Hematopoietic multipotent progenitor cell treated with erythropoietin and hydrocortisone succinate and interleukin-3 and kit ligand, for 17 days (in vitro differentiated cells): ENCODE results near the gene GPR12.

Experiments
- DNase-seq: peaks from one replicate; pipeline ENCODE4 v3.0.0-alpha.2; 2015; ENCODE audit warnings: low spot score

The GPR12 gene

GRCh38 chr13:26759907-26760831, at the start of gene GPR12:
Gene GPR12 (minus strand): TSS chr13:26760786. CDS start chr13:26759827, 959 bp downstream.
- DNase-seq: no peak

- DNase-seq: no peak
Measured at GRCh38 chr13:26810095-26810494, 49.5 kb upstream of the GPR12 start.

GRCh38 chr13:26806891-26807290, 46.3 kb upstream of the GPR12 start:
- no peak for DNase-seq

- DNase-seq: no peak
Measured at GRCh38 chr13:26787961-26788360, 27.4 kb upstream of the GPR12 start.

GRCh38 chr13:26786651-26787295, 26.2 kb upstream of the GPR12 start:
- no peak for DNase-seq

GRCh38 chr13:26785838-26786630, 25.4 kb upstream of the GPR12 start:
- DNase-seq: no peak

- DNase-seq: no peak
Measured at GRCh38 chr13:26784704-26785639, 24.4 kb upstream of the GPR12 start.

GRCh38 chr13:26780411-26780810, 19.8 kb upstream of the GPR12 start:
- DNase-seq: no peak

- DNase-seq: no peak
Measured at GRCh38 chr13:26779321-26779720, 18.7 kb upstream of the GPR12 start.

GRCh38 chr13:26772531-26772930, 11.9 kb upstream of the GPR12 start:
- no peak for DNase-seq

GRCh38 chr13:26771796-26772195, 11.2 kb upstream of the GPR12 start:
- no peak for DNase-seq

GRCh38 chr13:26762745-26763345, 2.3 kb upstream of the GPR12 start:
- no peak for DNase-seq

- DNase-seq: no peak
Measured at GRCh38 chr13:26760832-26761582, 421 bp upstream of the GPR12 start.

GRCh38 chr13:26759249-26759906, 1.2 kb downstream of the GPR12 start:
- DNase-seq: no peak

- no peak for DNase-seq
Measured at GRCh38 chr13:26758496-26759157, 2.0 kb downstream of the GPR12 start.

- DNase-seq: no peak
Measured at GRCh38 chr13:26756961-26757360, 3.6 kb downstream of the GPR12 start.

- no peak for DNase-seq
Measured at GRCh38 chr13:26752671-26753070, 7.9 kb downstream of the GPR12 start.

- DNase-seq: no peak
Measured at GRCh38 chr13:26749905-26750304, 10.7 kb downstream of the GPR12 start.

GRCh38 chr13:26749285-26749684, 11.3 kb downstream of the GPR12 start:
- no peak for DNase-seq
